ENCODE data around the gene MBD5. TPM values are rescaled to one million over a fixed set of nuclear protein-coding genes. Genes with fewer than 3 reads are reported as not detected.
"Not testable (repeated sequence)": the region's sequence is repeated elsewhere in the genome, so short reads cannot be mapped to it uniquely, and the experiment has no call there.

MBD5 gene
- total and polyA plus RNA-seq, 2 experiments from 2014 or later = 12.1 to 23.4 TPM

GRCh38 chr2:147998203-147998602 is 22.7 kb upstream of the MBD5 start:
- 93 to 97% methylated on average over 4 of the region's 4 CpGs for WGBS, 2 experiments (ENCODE audit: low coverage in 1 of 2, low lambda C conversion rate in 2 of 2, missing lambda C conversion rate in 2 of 2)
- no peak overlapping the region for H3K9ac ChIP-seq
- peaks cover 96% of the 10 kb centered on the region for H3K79me2 ChIP-seq (ENCODE audit: insufficient read depth)
- no peak for DNase-seq
- no peak overlapping the region for H2AFZ ChIP-seq
- in situ Hi-C loops (cut with MboI) = loop anchor here (10.0 to 25.0 kb wide), 2 partner anchors 517 to 989 kb away; no protein-coding TSS in a partner anchor
- no peak overlapping the region for H3K27ac ChIP-seq
- no peak overlapping the region for H3K4me3 ChIP-seq
- no peaks in the 10 kb centered on the region for H3K4me1 ChIP-seq (ENCODE audit: insufficient read depth)
- no peaks in the 10 kb centered on the region for H3K36me3 ChIP-seq (ENCODE audit: low read depth)
- H3F3A ChIP-seq (ENCODE audit: insufficient read depth) = no peaks in the 10 kb centered on the region
- H3K9me2 ChIP-seq (ENCODE audit: insufficient read depth) = no peaks in the 10 kb centered on the region
- H3K27me3 ChIP-seq (replicated peaks; ENCODE audit: insufficient read depth) = no peaks in the 10 kb centered on the region
- H3K9me3 ChIP-seq (ENCODE audit: low read depth) = no peaks in the 10 kb centered on the region
- H3K4me2 ChIP-seq (ENCODE audit: unreplicated experiment) = no peak overlapping the region
- TF ChIP-seq EZH2phosphoT487 (IDR thresholded peaks at IDR 0.05; ENCODE audit: insufficient read depth, low read depth) (no peak), EZH2 (IDR thresholded peaks at IDR 0.05; ENCODE audit: insufficient read depth, poor library complexity, severe bottlenecking) (no peak)
- H4K20me1 ChIP-seq (ENCODE audit: insufficient read depth) = no peaks in the 10 kb centered on the region

- H3K9me3 ChIP-seq (ENCODE audit: low read depth) = no peaks in the 10 kb centered on the region
- H3K9ac ChIP-seq = no peak overlapping the region
- no peaks in the 10 kb centered on the region for H3K9me2 ChIP-seq (ENCODE audit: insufficient read depth)
- no peak overlapping the region for H3K27ac ChIP-seq
- TF ChIP-seq EZH2 (IDR thresholded peaks at IDR 0.05; ENCODE audit: insufficient read depth, poor library complexity, severe bottlenecking) (no peak), EZH2phosphoT487 (IDR thresholded peaks at IDR 0.05; ENCODE audit: insufficient read depth, low read depth) (no peak)
- no peak overlapping the region for H3K4me3 ChIP-seq
- H3K4me2 ChIP-seq (ENCODE audit: unreplicated experiment) = no peak overlapping the region
- H3F3A ChIP-seq (ENCODE audit: insufficient read depth) = no peaks in the 10 kb centered on the region
- no peaks in the 10 kb centered on the region for H3K4me1 ChIP-seq (ENCODE audit: insufficient read depth)
- H3K36me3 ChIP-seq (ENCODE audit: low read depth) = no peaks in the 10 kb centered on the region
- no peaks in the 10 kb centered on the region for H3K27me3 ChIP-seq (replicated peaks; ENCODE audit: insufficient read depth)
- in situ Hi-C loops (cut with MboI) = loop anchor here (10.0 to 25.0 kb wide), 2 partner anchors 516 to 988 kb away; no protein-coding TSS in a partner anchor
- peaks cover 96% of the 10 kb centered on the region for H3K79me2 ChIP-seq (ENCODE audit: insufficient read depth)
- WGBS, 2 experiments (ENCODE audit: low coverage in 1 of 2, low lambda C conversion rate in 2 of 2, missing lambda C conversion rate in 2 of 2) = 46 to 50% methylated on average over 2 of the region's 2 CpGs
- H4K20me1 ChIP-seq (ENCODE audit: insufficient read depth) = no peaks in the 10 kb centered on the region
- H2AFZ ChIP-seq = no peak overlapping the region
- no peak for DNase-seq
Observed at GRCh38 chr2:147999126-147999525, 21.8 kb upstream of the MBD5 start.

GRCh38 chr2:148000095-148000494 is 20.8 kb upstream of the MBD5 start:
- Histone ChIP-seq H3K27me3 (replicated peaks; ENCODE audit: insufficient read depth) (no peaks in the 10 kb centered on the region), H4K20me1 (ENCODE audit: insufficient read depth) (no peaks in the 10 kb centered on the region), H2AFZ (no peak overlapping the region), H3F3A (ENCODE audit: insufficient read depth) (no peaks in the 10 kb centered on the region), H3K27ac (no peak overlapping the region), H3K4me2 (ENCODE audit: unreplicated experiment) (no peak overlapping the region), H3K9me3 (ENCODE audit: low read depth) (no peaks in the 10 kb centered on the region), H3K4me3 (no peak overlapping the region), H3K36me3 (ENCODE audit: low read depth) (no peaks in the 10 kb centered on the region), H3K9me2 (ENCODE audit: insufficient read depth) (no peaks in the 10 kb centered on the region), H3K79me2 (ENCODE audit: insufficient read depth) (peaks cover 96% of the 10 kb centered on the region), H3K9ac (no peak overlapping the region), H3K4me1 (ENCODE audit: insufficient read depth) (no peaks in the 10 kb centered on the region)
- TF ChIP-seq EZH2 (IDR thresholded peaks at IDR 0.05; ENCODE audit: insufficient read depth, poor library complexity, severe bottlenecking) (no peak), EZH2phosphoT487 (IDR thresholded peaks at IDR 0.05; ENCODE audit: insufficient read depth, low read depth) (no peak)
- in situ Hi-C loops (cut with MboI) = no loop called here
- WGBS, 2 experiments (ENCODE audit: low coverage in 1 of 2, low lambda C conversion rate in 2 of 2, missing lambda C conversion rate in 2 of 2) = 88 to 100% methylated on average over 1 of the region's 1 CpG
- DNase-seq = no peak

- H4K20me1 ChIP-seq (ENCODE audit: insufficient read depth); DNase-seq; H3K4me3 ChIP-seq; in situ Hi-C loops (cut with MboI); H3F3A ChIP-seq (ENCODE audit: insufficient read depth); H3K27ac ChIP-seq; H2AFZ ChIP-seq; H3K9me2 ChIP-seq (ENCODE audit: insufficient read depth); H3K27me3 ChIP-seq (replicated peaks; ENCODE audit: insufficient read depth); H3K9ac ChIP-seq; H3K36me3 ChIP-seq (ENCODE audit: low read depth); H3K4me1 ChIP-seq (ENCODE audit: insufficient read depth); H3K9me3 ChIP-seq (ENCODE audit: low read depth); H3K4me2 ChIP-seq (ENCODE audit: unreplicated experiment): not testable (repeated sequence)
- peaks cover 96% of the 10 kb centered on the region for H3K79me2 ChIP-seq (ENCODE audit: insufficient read depth)
Observed at GRCh38 chr2:148002420-148002819, 18.5 kb upstream of the MBD5 start.
